Panc1 (cell line): ENCODE results near the gene ANO2. TPM values are rescaled to one million over a fixed set of nuclear protein-coding genes. Genes with fewer than 3 reads are reported as not detected.

Source experiments
- ATAC-seq: fragments of 200-7000 bp; cut with Tn5 transposase; 2 replicates; pipeline ENCODE4 v1.9.1; 2020; ENCODE audit warnings: mild to moderate bottlenecking, moderate library complexity
- BruUV-seq: library from RNA; stranded (reverse); fragments of 400-500 nt; replicated peaks from 2 replicates; lab custom pipeline; 2021; lab: Mats Ljungman, UMichigan
- CTCF ChIA-PET: fragments of 300-600 bp; sonication (Branson Sonifier 250); formaldehyde crosslinking; loops from one replicate; lab custom pipeline; 2022; ENCODE audit warnings: antibody characterized with exemption; lab: Charles Lee
- POLR2A ChIA-PET: fragments of 300-600 bp; sonication (Branson Sonifier 250); formaldehyde crosslinking; loops from one replicate; lab custom pipeline; 2022; ENCODE audit warnings: antibody characterized with exemption; lab: Charles Lee
- DNase-seq: peaks from one replicate; pipeline ENCODE4 v3.0.0-alpha.2; 2010; ENCODE audit warnings: low read depth, low spot score
- H3K27ac ChIP-seq: 2 replicates; pipeline ENCODE4 v1.5.1; 2011; ENCODE audit warnings: mild to moderate bottlenecking, low read length, inconsistent platforms
- H3K27me3 ChIP-seq: fragments of 200-500 bp; sonication (Bioruptor generic); 2 replicates; pipeline ENCODE4 v1.6.0; 2014; ENCODE audit warnings: low read length, inconsistent platforms; ENCODE audit not compliant: control insufficient read depth, insufficient read depth
- H3K36me3 ChIP-seq: fragments of 200-500 bp; sonication (Bioruptor generic); 2 replicates; pipeline ENCODE4 v1.5.1; 2014; ENCODE audit warnings: inconsistent platforms, mild to moderate bottlenecking, low read length, moderate library complexity; ENCODE audit not compliant: control insufficient read depth, insufficient read depth
- H3K4me1 ChIP-seq: 2 replicates; pipeline ENCODE4 v1.5.1; 2011; ENCODE audit warnings: inconsistent platforms, mild to moderate bottlenecking, low read length, moderate library complexity; ENCODE audit not compliant: control insufficient read depth, insufficient read depth
- H3K4me3 ChIP-seq, 2 experiments: 2 replicates each; pipeline ENCODE4 v1.5.1; 2011 to 2012; ENCODE audit warnings: low read depth in 2 of 2, low read length in 2 of 2, mild to moderate bottlenecking in 2 of 2, inconsistent platforms in 1 of 2, moderate library complexity in 1 of 2
- H3K9me3 ChIP-seq: fragments of 200-500 bp; sonication (Bioruptor generic); 2 replicates; pipeline ENCODE4 v1.5.1; 2014; ENCODE audit warnings: low read depth, mild to moderate bottlenecking, inconsistent platforms, low read length, moderate library complexity; ENCODE audit not compliant: control insufficient read depth, insufficient read depth
- CTCF ChIP-seq: fragments of 450-650 bp; IDR thresholded peaks from 2 replicates; pipeline ENCODE4 v1.5.1; 2017; ENCODE audit warnings: mild to moderate bottlenecking
- POLR2AphosphoS5 ChIP-seq: IDR thresholded peaks from 2 replicates; pipeline ENCODE4 v1.6.1; 2012; ENCODE audit warnings: mild to moderate bottlenecking, low read depth, low read length, moderate library complexity
- REST ChIP-seq, 2 experiments: IDR thresholded peaks; 2 replicates each; pipeline ENCODE4 v1.6.1; 2011 to 2012; ENCODE audit warnings: low read depth in 2 of 2, control low read depth in 1 of 2, low read length in 1 of 2, mild to moderate bottlenecking in 1 of 2, moderate library complexity in 1 of 2; ENCODE audit not compliant: insufficient read depth in 1 of 2
- SIN3A ChIP-seq: IDR thresholded peaks from 2 replicates; pipeline ENCODE4 v1.6.1; 2012; ENCODE audit warnings: low read depth, mild to moderate bottlenecking, low read length, moderate library complexity, borderline replicate concordance; ENCODE audit not compliant: insufficient read depth
- TCF7L2 ChIP-seq: IDR thresholded peaks from 2 replicates; pipeline ENCODE4 v1.6.1; 2011; ENCODE audit warnings: mild to moderate bottlenecking, low read depth, low read length, inconsistent platforms
- in situ Hi-C: cut with HindIII; loops from 2 replicates; pipeline ENCODE4 v1.10.0; 2016; ENCODE audit warnings: low sequenced_read_pairs, low pct_unique_long_range_greater_than_20kb
- intact Hi-C: fragments of 100-400 bp; cut with micrococcal nuclease; formaldehyde crosslinking; loops from one replicate; pipeline ENCODE4 v1.10.0; 2022; ENCODE audit not compliant: unreplicated experiment
- total RNA-seq: library from RNA; stranded (reverse); gene quantifications from one replicate; pipeline ENCODE4 v1.2.1, GENCODE V29; 2021; ENCODE audit not compliant: unreplicated experiment

Gene ANO2
- total RNA-seq, 1 experiment from 2014 or later = not detected

GRCh38 chr12:5611162-5611561 is 333.9 kb downstream of the ANO2 start:
- no peaks in the 10 kb centered on the region for H3K9me3 ChIP-seq
- no peak overlapping the region for H3K4me3 ChIP-seq
- no peaks in the 10 kb centered on the region for H3K27me3 ChIP-seq
- TF ChIP-seq POLR2AphosphoS5 (no peak), SIN3A (no peak), TCF7L2 (no peak), CTCF (no peak), REST (IDR thresholded peaks at IDR 0.05; ENCODE audit: insufficient read depth in 1 of 2, low read depth in 2 of 2, low read length in 1 of 2) (no peak)
- no peak for DNase-seq
- no peak overlapping the region for H3K27ac ChIP-seq
- ChIA-PET POLR2A (no interaction called here), CTCF (no interaction called here)
- no peak for ATAC-seq
- intact Hi-C loops (no loop called here), in situ Hi-C loops (no loop called here)
- no peaks in the 10 kb centered on the region for H3K36me3 ChIP-seq
- no TSS peak for BruUV-seq
- no peaks in the 10 kb centered on the region for H3K4me1 ChIP-seq

DNA sequence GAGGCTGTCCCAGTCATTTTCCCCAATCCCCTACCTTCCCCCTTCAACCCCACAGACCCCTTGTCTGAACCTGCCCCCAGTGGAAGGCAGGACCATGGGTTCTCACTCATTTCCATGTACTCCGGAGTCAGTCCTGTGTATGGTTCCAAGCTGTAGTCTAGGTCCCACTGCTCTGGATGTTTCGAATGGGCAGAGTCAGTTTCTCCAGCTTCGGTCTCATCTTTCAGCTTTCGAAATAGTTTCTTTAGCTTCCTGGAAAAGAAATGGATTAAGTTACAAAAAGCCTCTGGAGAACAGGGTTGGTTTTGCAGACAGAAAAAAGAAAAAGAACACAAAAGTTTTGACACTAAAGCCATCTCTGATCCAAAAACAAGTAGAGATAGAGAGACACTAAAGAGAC is 345.7 kb downstream of the ANO2 start:
- DNase-seq = no peak
- Histone ChIP-seq H3K27me3 (no peaks in the 10 kb centered on the region), H3K27ac (no peak overlapping the region), H3K4me1 (no peaks in the 10 kb centered on the region), H3K9me3 (no peaks in the 10 kb centered on the region), H3K4me3 (no peak overlapping the region), H3K36me3 (no peaks in the 10 kb centered on the region)
- intact Hi-C loops = no loop called here
- no peak for TF ChIP-seq REST (IDR thresholded peaks at IDR 0.05; ENCODE audit: insufficient read depth in 1 of 2, low read depth in 2 of 2, low read length in 1 of 2)
- in situ Hi-C loops = no loop called here
- ChIA-PET POLR2A (interaction anchor here (0.6 kb wide), 1 partner anchor 764 kb away, joined by 4 read pairs; no protein-coding TSS in a partner anchor), CTCF (no interaction called here)
- no peak for ATAC-seq
- no TSS peak for BruUV-seq
